ENCODE results near the gene SGMS1.
"Not testable (repeated sequence)": the region's sequence is repeated elsewhere in the genome, so short reads cannot be mapped to it uniquely, and the experiment has no call there.

The SGMS1 gene

GRCh38 chr10:50623663-50624412 is at the start of gene SGMS1:
Gene SGMS1, minus strand, starts transcription at chr10:50623956. Its CDS starts 279,842 bp downstream, at chr10:50344114.
- peak; percentile 50 for DNase-seq

DNA sequence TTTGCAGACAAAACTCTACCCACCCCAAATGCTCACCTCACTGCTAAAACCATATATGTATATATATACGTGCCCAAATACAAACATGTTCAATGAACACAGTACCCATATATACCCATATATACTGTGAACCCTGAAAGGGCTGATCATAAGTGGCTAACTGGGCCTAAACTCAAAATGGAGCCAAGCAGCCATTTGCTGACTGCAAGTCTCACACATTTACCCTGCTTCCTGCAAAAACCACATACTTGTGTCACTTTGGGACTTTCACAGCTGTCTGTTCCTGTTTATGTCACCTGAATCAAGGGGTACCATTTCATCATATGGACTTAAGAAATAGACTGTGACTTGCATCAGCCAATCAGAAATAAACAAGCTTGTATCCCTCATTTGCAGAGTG is 48.4 kb upstream of the SGMS1 start:
- not testable (repeated sequence) for DNase-seq

DNA sequence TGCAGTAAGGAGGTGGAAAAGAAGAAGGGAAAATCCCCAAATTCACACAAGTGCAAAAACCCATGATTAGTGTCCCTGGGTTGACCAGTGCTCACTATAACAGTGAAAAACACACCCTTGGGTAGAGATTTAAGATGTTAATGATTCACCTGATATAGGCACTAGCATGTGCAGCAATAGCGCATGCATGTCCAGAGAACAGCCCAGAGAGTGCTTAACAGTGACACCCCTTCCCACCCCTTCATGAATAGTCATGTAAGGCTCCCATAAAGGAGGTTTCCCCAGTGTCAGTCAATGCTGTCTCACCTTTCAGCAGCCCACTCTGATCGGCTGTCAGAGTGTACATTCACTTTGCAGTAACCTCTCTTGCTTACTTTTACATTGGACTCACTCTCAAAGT is 47.9 kb upstream of the SGMS1 start:
- not testable (repeated sequence) for DNase-seq

GRCh38 chr10:50669957-50670356 is 46.2 kb upstream of the SGMS1 start:
- DNase-seq, result not testable (repeated sequence)

GRCh38 chr10:50667353-50667752 is 43.6 kb upstream of the SGMS1 start:
- not testable (repeated sequence) for DNase-seq

GRCh38 chr10:50662420-50662819 is 38.7 kb upstream of the SGMS1 start:
- not testable (repeated sequence) for DNase-seq

GRCh38 chr10:50661563-50661962 is 37.8 kb upstream of the SGMS1 start:
- not testable (repeated sequence) for DNase-seq

DNA sequence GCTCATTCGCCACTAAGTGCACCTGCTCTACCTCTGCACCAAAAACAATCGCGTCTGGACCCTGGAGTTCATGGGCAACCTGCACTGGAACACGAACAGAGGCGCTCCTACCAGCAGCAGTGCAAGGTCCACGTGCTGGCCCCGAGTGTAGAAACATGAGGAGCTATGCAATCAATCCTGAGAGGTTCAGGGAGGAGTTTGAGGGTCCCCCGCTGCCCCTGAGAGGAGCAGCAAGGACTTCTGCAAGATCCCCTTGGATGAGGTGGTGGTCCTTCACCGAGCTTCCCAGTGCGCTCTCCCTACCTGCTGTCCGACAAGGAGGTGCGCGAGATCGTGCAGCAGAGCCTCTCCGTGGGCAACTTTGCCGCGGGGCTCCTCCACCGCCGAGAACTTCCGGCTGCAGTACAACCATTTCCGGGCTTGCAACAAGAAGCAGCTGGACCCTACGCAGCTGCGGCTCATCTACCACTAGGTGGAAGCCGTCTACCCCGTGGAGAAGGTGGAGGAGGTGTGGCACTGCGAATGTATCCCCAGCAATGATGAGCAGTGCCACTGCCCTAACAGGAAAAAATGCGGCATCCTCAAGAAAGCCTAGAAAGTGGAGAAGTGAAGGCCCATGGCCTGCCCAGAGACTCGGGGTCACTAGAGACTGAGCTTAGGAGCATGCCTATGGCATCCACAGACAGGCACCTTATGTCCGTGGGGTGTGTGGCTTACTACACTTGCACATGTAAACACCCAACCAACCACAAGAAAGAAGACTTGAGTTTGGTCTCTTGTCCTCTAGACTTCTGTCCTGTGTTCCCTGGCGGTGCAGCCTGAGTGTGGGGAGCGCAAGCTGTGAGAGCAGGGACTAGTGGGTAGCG is 36.3 kb upstream of the SGMS1 start:
- DNase-seq, result not testable (repeated sequence)

DNA sequence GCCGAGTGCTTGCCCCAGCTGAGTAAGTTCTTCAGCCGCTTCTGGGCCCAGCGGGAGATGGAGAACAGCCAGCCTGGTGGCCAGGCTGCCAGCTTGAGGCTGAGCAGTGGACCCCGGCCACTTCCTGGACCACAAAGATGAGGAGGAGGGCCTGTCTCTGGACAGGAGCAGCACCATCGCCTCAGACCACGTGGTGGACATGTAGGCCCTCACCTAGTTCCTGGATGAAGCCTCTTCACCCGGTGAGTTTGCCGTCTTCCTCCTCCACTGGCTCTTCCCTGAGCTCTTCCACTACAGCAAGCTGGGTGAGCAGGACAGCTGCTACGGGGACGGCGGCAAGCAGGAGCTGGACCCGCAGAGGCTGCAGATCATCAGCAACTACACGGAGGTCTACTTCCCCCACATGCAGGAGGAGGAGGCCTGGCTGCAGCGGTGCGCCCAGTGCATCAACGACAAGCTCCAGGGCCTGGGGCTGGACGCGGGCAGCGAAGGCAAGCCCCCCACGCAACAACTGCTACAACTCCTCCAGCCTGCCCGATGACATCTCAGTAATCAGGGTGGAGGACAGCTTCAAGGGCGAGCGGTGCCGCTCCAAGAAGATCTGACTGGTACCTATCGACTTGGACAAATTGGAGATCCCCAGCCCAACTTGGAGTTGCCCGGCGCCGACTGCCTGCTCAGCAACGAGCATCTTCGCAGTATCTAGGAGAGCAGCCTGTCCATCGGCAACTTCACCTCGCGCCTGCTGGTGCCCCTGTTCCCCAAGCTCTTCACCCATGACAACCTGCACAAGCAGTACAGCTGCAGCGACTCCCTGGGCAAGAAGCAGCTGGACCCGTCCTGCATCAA is 35.5 kb upstream of the SGMS1 start:
- not testable (repeated sequence) for DNase-seq

GRCh38 chr10:50658165-50658564 is 34.4 kb upstream of the SGMS1 start:
- DNase-seq, result no peak

DNA sequence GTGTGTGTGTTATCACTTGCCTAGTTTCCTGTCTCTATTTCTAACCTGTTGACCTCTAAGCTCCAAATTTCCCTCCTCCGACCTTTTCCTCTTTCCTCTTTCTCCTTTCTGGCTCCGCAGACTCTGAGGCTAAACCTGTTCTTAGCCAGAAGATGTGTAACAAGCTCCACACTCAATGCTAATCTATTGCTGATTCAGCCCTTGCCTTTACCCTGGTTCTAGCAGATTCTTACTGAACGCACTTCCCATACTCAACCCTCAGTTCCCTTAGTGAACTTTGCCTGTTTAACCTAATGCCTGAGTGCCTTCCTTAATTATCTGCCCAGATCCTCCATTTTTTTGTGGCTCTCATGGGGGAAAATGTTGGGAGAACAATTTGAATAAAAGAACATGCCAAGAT is 30.0 kb upstream of the SGMS1 start:
- no peak for DNase-seq

- DNase-seq, result no peak
Observed at GRCh38 chr10:50653142-50653541, 29.4 kb upstream of the SGMS1 start.

- no peak for DNase-seq
Observed at GRCh38 chr10:50651808-50652207, 28.1 kb upstream of the SGMS1 start.

- DNase-seq, result no peak
Observed at GRCh38 chr10:50650481-50650880, 26.7 kb upstream of the SGMS1 start.

DNA sequence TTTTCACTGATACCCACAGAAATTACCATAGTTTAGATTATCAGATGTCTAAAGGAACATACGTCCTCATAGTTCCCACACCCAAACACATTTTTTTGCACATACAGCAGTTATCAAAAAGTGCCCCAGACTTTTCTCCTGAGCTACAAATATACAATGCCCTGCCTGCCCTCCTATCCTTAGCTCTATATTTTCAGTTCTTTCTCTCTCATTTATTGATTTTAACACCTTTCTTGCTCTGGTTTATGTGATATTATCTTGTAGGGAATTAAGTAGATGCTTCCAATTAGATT is 25.1 kb upstream of the SGMS1 start:
- DNase-seq, result no peak

DNA sequence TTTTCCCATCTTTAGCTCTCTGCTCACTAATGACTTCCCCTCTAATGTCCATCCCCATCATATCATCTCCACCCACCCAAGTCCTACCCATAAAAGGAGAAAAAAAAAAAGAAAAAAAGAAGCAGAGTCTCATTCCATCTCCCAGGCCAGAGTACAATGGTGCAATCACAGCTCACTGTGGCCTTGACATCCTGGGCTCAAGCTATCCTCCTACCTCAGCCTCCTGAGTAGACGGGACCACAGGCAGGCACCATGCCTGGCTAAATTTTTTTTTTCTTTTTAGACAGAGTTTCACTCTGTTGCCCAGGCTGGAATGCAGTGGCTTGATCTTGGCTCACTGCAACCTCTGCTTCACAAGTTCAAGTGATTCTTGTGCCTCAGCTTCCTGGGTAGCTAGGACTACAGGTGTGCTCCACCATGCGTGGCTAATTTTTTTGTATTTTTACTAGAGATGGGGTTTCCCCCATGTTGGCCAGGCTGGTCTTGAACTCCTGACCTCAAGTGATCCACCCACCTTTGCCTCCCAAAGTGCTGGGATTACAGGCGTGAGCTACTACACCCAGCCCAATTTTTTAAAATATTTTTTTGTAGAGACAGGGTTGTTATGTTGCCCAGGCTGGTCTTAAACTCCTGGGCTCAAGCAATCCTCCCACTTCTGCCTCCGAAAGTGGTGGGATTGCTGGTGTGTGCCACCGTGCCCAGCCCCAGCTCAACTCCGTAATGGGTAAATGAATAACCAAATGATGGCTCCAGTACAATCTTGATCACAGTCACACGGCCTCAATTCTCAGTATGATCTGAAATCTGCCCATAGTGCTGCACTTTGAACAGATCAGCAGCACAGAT is 24.6 kb upstream of the SGMS1 start:
- DNase-seq, result no peak

DNA sequence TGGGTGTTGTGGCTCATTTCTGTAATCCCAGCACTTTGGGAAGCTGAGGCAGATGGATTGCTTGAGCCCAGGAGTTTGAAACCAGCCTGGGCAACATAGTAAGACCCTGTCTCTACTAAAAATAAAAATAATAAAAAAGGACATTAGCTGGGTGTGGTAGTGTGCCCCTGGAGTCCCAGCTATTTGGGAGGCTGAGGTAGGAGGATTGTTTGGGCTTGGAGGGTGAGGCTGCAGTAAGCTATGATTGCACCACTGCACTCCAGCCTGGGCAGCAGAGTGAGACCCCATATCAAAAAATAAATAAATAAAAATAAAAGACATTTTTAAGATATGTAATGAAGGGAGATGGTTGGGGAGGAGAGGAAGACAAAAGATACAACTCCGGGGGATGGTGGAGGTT is 23.6 kb upstream of the SGMS1 start:
- DNase-seq, result not testable (repeated sequence)

GRCh38 chr10:50645236-50645635 is 21.5 kb upstream of the SGMS1 start:
- no peak for DNase-seq

GRCh38 chr10:50641626-50642025 is 17.9 kb upstream of the SGMS1 start:
- no peak for DNase-seq

DNA sequence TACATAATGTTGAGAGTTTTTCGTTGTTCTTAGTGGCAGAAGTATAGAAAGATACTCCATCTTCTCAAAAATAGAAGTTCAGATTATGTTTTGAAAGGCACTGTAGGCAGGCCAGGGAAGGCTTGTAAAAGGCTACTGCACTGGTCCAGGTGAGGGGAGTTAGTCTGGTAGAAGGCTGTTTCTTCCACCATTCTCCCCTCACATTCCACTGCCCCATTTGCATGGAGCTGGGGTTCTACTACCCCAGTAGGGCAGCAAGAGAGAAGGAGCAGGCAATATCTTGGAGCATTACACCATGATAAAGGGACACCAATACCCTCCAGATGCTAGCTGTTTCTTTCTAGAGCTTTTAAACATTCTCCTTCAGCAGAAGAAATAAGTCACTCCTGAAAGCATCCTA is 16.5 kb upstream of the SGMS1 start:
- no peak for DNase-seq

- no peak for DNase-seq
Observed at GRCh38 chr10:50636618-50637579, 13.1 kb upstream of the SGMS1 start.
